AG09319 (cell line): ENCODE results near the gene PITPNM2.
"Not testable (repeated sequence)": the region's sequence is repeated elsewhere in the genome, so short reads cannot be mapped to it uniquely, and the experiment has no call there.

ENCODE experiments used
- DNase-seq: peaks from one replicate; pipeline ENCODE4 v3.0.0-alpha.2; 2010; ENCODE audit warnings: low read depth; ENCODE audit errors: extremely low read depth
- CTCF ChIP-seq: IDR thresholded peaks from 2 replicates; pipeline ENCODE4 v1.5.1; 2011; ENCODE audit warnings: low read depth, mild to moderate bottlenecking, inconsistent platforms, low read length, moderate library complexity

The PITPNM2 gene

DNA sequence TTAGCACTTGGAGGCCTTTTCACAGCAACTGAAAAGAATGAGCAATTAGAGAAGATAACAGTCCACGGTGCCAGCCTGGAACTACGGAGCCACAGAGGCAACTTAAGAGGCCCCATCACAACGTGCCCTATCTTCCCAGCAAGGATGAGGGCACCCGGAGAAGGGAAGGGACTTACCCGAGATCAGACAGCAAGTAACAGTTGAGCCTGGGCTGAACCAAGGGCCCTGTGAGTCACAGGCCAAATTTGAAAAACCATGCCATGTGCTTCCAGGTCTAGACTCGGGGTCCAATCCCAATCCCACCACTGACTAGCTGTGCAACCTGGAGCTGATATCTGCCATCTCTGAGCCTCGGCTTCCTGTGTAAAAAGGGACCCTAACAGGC, 42.2 kb downstream of the PITPNM2 start:
- DNase-seq: no peak
- no peak for TF ChIP-seq CTCF

GRCh38 chr12:123107926-123108681, 42.8 kb downstream of the PITPNM2 start:
- no peak for TF ChIP-seq CTCF
- DNase-seq: no peak

- DNase-seq: no peak
- no peak for TF ChIP-seq CTCF
Observed at GRCh38 chr12:123106640-123107359, 44.1 kb downstream of the PITPNM2 start.

DNA sequence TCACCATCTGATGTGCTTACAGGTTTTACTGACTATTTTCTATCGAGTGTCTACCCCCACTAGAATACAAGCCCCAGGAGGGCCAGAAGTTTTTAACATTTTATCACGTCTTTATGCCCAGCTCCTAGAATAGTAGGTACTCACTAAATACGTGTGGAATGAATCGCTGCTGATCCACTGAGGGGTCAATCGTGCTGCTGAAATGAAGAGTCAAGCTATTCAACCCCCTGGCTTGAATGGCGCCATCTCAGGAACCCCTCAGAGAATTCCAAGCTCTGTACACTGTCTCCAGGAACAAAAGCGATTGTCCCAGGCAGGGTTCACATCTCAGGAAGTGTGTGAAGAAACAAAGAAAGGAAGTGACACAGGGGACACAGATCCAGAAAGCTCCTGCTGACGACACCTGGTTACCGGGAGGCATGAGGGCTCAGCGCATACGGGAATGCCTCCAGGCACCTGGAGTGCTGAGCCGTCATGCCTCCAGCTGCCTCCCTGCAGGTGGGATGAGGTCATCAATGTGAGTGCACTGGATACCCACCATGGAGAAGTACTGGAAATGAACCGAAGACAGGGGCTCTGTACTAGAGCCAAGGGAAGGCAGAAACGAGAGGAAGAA, 45.6 kb downstream of the PITPNM2 start:
- no peak for TF ChIP-seq CTCF
- DNase-seq: no peak

DNA sequence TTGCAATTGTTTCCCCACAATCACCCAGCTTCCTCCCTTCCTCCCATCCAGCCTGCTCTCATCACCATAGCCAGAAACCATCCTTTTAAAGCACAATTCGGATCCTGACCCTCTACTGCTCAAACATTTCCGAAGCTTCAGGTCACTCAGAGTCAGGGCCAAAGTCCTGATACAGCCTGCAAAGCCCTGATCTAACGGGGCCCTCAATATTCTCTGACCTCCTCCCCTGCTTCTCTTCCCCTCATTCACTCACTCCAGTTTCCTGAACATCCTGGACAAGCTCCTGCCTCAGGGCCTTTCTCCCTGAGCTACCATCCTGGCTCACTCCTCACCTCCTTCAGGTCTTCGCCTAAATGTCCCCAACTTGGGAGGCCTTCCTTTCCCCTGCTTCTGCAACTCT, 46.1 kb downstream of the PITPNM2 start:
- TF ChIP-seq CTCF: no peak
- DNase-seq: no peak

DNA sequence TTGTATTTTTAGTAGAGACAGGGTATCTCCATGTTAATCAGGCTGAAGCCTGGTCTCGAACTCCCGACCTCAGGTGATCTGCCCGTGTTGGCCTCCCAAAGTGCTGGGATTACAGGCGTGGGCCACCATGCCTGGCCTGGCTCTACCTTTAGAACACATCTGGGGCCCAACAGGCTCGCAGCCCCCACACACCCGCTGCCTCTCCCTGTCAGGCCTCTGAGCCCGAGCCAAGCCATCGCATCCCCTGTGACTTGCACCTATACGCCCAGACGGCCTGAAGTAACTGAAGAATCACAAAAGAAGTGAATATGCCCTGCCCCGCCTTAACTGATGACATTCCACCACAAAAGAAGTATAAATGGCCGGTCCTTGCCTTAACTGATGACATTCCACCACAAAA, 46.8 kb downstream of the PITPNM2 start:
- DNase-seq: not testable (repeated sequence)

DNA sequence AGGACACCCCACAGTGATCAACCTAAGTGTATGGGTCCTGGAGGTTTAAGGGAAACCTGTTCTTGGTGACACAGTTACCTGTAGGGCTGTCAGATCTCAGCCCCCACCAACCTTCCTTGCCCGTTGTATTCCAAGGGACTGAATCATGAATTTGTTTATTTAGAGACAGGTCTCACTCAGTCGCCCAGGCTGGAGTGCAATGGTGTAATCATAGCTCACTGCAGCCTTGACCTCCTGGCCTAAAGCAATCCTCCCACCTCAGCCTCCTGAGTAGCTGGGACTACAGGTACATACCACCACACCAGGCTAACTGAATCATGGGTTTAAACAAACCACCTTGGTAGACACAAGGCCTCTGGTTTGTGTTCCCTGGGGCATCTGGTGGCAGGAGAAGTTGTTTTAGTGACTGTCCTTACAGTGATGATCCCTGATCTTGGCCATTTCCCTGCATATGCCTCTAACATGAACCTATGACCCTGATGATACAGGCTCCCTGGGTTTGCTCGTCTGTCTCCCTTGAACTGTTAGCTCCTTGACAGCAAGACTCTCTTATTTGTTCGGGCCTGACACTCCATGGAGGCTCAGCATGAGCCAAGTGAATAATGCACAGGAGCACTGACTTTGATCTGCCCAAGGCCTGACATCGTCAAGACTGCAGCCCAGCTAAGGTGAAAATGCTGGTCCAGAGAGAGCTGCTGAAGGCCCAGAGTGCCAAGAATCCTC, 47.9 kb downstream of the PITPNM2 start:
- TF ChIP-seq CTCF: no peak
- no peak for DNase-seq
